Transverse colon (tissue), 4 donors: ENCODE results near the gene FLCN.

Experiments used
- CTCF ChIP-seq, 5 experiments: fragments of 200-600 bp in 3 of 5; fragments of 450-650 bp in 2 of 5; sonication (generic) in 3 of 5; IDR thresholded peaks; 1 replicate in 2 of 5; 2 replicates in 3 of 5; pipeline ENCODE4 v1.5.1; 2016 to 2017; ENCODE audit warnings: antibody characterized with exemption in 5 of 5, inconsistent platforms in 3 of 5, mild to moderate bottlenecking in 2 of 5, moderate library complexity in 1 of 5
- EP300 ChIP-seq: sonication (generic); formaldehyde crosslinking; IDR thresholded peaks from one replicate; pipeline ENCODE4 v1.6.1; 2017; ENCODE audit warnings: antibody characterized with exemption, low read depth
- POLR2A ChIP-seq: fragments of 450-650 bp; IDR thresholded peaks from one replicate; pipeline ENCODE4 v1.6.1; 2016; ENCODE audit warnings: antibody characterized with exemption, mild to moderate bottlenecking, moderate library complexity
- POLR2AphosphoS5 ChIP-seq, 3 donors: sonication (generic); formaldehyde crosslinking; IDR thresholded peaks; one replicate each; pipeline ENCODE4 v1.6.1; 2016; ENCODE audit warnings: antibody characterized with exemption in 3 of 3

DNA sequence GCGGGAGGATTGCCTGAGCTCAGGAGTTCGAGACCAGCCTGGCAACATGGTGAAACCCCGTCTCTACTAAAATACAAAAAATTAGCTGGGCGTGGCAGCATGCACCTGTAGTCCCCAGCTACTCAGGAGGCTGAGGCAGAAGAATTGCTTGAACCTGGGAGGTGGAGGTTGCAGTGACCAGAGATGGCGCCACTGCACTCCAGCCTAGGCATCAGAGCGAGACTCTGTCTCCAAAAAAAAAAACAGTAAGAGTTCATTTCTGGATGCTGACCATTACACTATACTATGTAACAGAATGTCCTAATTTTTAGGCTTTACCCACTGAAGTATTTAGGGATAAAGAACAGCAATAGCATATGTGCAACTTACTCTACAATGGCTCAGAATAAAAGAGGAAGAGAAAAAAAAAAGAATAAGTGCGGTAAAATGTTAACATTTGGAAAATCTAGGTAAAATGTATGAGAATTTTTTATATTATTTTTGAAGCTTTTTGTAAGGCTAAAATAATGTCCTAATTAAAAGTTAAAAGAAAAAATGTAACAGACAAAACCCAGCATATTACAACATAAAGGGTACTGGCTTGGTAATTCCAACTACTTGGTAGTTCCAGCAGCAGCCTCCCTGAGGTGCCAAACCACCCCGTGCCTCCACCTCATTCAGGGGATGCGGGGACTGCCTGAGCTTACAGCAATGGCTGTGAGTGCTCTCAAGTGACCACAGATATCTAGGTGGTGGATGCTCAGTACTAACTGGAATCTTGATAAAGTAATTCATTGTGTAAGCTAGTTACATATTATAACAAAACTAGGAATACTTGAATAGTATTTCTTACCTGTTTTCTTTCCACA is 33.2 kb upstream of the FLCN start:
- TF ChIP-seq CTCF (IDR thresholded peaks at IDR 0.05), result peak in 3 of 5 experiments; percentile 24 to 28 (median 25)
- no peak for TF ChIP-seq EP300
- no peak for TF ChIP-seq POLR2A
- no peak for TF ChIP-seq POLR2AphosphoS5 (IDR thresholded peaks at IDR 0.05)
